Smooth muscle cell of the umbilical artery (primary cell): ENCODE results near the gene MXRA5. TPM values are rescaled to one million over a fixed set of nuclear protein-coding genes. Genes with fewer than 3 reads are reported as not detected.

Experiments
- total RNA-seq: library from RNA; depleted of rRNA; stranded (reverse); fragments of >200 nt; gene quantifications from 2 replicates; pipeline ENCODE4 v1.2.3, GENCODE V29; 2014

The MXRA5 gene, protein sequence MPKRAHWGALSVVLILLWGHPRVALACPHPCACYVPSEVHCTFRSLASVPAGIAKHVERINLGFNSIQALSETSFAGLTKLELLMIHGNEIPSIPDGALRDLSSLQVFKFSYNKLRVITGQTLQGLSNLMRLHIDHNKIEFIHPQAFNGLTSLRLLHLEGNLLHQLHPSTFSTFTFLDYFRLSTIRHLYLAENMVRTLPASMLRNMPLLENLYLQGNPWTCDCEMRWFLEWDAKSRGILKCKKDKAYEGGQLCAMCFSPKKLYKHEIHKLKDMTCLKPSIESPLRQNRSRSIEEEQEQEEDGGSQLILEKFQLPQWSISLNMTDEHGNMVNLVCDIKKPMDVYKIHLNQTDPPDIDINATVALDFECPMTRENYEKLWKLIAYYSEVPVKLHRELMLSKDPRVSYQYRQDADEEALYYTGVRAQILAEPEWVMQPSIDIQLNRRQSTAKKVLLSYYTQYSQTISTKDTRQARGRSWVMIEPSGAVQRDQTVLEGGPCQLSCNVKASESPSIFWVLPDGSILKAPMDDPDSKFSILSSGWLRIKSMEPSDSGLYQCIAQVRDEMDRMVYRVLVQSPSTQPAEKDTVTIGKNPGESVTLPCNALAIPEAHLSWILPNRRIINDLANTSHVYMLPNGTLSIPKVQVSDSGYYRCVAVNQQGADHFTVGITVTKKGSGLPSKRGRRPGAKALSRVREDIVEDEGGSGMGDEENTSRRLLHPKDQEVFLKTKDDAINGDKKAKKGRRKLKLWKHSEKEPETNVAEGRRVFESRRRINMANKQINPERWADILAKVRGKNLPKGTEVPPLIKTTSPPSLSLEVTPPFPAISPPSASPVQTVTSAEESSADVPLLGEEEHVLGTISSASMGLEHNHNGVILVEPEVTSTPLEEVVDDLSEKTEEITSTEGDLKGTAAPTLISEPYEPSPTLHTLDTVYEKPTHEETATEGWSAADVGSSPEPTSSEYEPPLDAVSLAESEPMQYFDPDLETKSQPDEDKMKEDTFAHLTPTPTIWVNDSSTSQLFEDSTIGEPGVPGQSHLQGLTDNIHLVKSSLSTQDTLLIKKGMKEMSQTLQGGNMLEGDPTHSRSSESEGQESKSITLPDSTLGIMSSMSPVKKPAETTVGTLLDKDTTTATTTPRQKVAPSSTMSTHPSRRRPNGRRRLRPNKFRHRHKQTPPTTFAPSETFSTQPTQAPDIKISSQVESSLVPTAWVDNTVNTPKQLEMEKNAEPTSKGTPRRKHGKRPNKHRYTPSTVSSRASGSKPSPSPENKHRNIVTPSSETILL (N-terminal part only)
- 6.6 and 60.6 TPM in 2 replicates for total RNA-seq

GRCh38 chrX:3346501-3347259, at the start of gene MXRA5:
Gene MXRA5 (minus strand): TSS chrX:3346652. CDS start chrX:3343833, 2,819 bp downstream.

